ENCODE results near the gene EXOC6B.

DNA sequence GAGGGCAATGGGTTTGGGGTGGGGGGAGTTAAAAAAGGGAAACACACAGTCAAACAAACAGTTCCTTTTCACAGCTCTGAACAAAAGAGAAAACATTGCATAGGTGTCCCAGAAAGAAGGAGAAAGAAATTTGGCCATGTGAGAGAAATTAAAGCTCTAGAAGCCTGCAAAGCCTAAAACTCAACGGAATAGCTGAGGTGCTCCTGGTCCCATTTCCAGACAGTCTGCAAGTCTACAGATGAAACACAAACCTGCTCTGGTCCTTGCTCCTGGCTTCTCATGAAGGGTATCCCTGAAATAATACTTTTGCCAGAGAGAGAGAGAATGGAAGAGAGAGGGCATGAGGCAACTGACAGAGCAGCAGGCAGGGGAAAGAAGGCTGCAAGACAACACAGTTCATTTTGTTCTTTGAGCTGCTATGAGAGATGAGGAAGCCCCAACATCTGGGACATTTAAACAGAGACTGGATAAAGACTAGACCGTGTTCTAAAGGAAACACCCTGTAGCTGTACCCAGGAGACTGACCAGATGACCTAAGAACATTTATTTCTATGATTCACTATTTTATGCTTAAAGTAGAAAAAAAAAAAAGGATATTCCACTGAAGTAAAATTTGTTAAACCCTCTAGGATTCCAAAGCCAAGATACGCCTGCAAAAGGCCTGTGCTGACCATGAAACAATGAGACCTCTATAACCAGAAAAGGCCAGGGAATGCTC is 620.9 kb downstream of the EXOC6B start:
- TF ChIP-seq SUZ12 (IDR thresholded peaks at IDR 0.05; ENCODE audit: extremely low read depth, insufficient read depth, insufficient read length) (no peak), ZNF274 (IDR thresholded peaks at IDR 0.05; ENCODE audit: low read depth, low read length) (no peak), YY1 (IDR thresholded peaks at IDR 0.05; ENCODE audit: insufficient read depth, insufficient read length) (no peak)

Measured in NT2/D1 (cell line).